Glomerular visceral epithelial cell (primary cell): ENCODE measurements around the gene CCR3.

Source experiments
- DNase-seq: peaks from one replicate; pipeline ENCODE4 v3.0.0-alpha.2; 2016; ENCODE audit errors: extremely low spot score

CCR3 gene

DNA sequence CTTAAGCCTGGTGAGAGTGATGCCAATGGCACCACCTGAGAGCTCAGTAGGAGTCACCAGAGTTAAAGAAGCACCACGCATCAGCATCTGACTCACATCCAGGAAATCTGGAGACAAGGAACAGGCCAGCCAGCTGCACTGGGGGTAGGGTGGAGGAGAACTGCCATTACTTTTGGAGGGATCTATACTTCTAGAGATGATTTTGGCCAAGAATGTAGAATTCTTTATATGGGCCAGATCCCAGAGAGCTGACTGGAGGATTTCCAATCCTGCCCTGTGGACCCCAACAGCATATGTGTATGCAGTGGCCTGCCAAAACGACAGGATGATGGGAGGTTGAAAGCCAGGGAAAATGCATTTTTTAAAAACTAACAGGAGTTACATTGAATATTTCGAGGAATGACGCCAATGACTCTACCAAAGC lies 29.8 kb downstream of the CCR3 start:
- no peak for DNase-seq

- DNase-seq: no peak
These were observed 34.3 kb downstream of the CCR3 start for GRCh38 chr3:46276497-46277099.

DNA sequence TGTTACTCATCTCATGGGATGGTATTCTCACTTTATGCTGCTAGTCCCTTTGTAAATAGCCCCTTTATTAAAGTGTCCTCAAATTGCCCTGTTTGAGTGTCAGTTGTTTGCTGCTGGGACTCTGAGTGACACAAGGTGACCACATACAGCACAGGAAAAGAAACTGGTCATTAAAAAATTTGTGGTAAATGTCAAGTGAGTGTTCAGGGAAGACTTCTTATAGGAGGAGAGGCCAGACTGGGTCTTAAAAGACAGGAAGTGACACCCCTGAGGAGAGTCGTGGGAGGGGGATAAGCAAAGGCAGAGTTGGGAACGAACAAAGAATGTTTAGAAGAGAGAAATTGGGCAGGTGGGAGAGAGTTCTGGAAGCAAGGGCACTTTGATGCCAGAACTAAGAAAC lies 35.2 kb downstream of the CCR3 start:
- no peak for DNase-seq

DNA sequence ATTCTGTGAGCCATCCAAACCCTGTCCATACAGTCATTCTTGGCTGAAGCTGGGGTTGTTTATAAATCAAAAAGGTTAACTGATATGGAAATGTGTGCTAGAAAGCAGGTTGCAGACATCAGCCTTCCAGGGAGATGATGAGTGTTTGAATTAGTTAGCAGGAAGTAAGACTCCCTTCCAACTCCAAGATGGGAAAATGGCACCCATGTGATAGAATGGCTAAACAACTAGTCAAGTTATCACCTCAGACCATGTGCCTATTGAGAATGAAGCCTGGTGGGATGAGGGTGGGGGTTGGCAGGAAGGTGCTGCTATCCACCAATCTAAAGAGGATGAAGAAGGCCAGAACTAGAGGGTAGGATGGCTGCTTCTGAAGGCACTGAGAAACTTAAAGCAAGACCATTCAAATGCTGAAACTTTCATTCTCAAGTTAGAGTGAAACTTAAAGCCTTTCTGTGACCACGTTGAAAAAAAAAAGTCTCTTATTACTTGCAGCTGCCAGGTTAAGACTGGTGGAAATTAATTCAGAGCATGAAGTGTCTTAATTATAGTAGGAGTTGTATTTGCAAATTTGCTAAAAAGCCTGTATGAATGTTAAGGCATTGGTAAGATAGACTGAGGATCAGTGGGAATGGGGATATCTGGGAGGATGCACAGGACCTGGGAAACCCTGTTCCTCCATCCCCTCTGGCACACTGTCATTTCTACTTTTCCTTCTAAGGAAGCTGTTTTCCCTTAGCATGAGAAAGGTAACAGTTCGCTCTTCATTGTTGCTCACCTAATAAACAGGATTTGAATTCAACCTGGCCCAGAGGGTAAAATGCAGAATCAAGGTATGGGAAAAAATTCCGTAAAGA lies 36.8 kb downstream of the CCR3 start:
- DNase-seq: no peak

DNA sequence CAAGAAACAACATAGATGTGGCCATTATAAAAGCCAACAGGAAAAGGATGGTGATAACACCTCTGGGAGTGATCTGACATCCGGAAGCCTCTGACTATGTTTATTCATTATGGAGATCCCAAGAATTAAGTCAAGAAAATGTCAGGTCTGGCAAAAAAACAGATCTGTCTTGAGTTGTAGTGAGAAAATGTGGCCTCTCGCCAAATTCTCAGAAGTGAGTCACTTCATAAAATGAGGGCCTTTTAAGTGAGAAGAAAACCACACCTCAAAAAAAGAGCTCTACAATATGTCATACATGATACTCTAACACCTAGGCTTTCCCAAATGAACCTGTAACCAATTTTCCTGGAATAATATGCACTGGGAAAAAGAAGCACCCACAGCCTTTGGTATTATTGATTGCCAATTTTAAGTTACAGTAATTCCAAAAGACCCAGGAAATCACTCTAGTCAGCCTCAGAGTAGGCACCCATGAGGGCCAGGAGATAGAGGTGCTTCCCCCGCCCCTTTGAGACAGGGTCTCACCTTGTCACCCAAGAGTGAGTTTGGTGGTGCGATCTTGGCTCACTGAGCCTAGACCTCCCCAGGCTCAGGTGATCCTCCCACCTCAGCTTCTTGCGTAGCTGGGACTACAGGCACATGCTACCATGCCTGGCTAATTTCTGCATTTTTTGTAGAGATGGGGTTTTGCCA lies 38.0 kb downstream of the CCR3 start:
- peak; percentile 15 for DNase-seq

GRCh38 chr3:46281551-46281950 lies 39.3 kb downstream of the CCR3 start:
- no peak for DNase-seq

- DNase-seq: no peak
These were observed 39.8 kb downstream of the CCR3 start for GRCh38 chr3:46282041-46282440.

DNA sequence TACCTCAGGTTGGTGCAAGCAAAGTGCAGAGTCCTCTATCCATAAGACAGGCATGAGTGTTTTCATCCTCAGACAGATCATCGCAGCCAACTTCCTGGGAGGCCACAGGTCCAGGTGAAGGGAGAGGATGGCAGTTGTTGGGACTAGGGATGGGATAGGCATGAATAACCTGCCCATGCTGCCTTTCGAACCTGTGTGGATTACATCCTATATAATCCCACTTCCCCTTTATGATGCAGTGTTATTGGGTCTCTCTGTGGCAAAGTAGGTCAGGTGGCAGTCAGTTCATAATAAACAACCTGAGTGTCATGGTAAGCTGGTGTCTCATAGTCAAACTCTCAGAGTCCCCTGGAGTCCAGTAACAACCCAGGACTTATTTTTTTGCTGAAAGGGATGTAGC lies 40.4 kb downstream of the CCR3 start:
- DNase-seq: no peak

DNA sequence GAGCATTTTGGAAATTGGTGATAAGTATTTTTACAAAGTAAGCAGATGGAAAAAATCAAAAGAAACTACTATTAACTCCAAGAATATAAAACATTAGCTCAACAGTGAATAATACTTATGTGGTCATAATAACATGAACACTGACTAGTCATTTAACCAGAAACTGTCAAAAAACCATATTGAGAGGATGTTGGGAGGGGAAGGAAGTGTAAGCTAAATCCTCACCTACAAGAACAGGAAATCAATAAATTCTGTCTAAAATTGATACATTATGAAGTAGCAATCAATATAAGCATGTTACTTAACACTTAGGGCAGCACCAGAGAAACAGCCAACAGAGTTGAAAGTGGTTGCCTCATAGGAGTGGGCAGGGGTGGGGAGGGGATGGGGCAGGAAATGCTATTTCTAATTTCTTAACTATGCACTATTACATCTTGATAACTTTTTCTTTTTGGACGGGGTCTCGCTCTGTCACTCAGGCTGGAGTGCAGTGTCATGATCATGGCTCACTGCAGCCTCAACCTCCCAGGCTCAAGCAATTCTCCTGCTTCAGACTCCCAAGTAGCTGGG lies 41.7 kb downstream of the CCR3 start:
- DNase-seq: no peak

GRCh38 chr3:46284981-46285683 lies 42.9 kb downstream of the CCR3 start:
- DNase-seq: no peak

DNA sequence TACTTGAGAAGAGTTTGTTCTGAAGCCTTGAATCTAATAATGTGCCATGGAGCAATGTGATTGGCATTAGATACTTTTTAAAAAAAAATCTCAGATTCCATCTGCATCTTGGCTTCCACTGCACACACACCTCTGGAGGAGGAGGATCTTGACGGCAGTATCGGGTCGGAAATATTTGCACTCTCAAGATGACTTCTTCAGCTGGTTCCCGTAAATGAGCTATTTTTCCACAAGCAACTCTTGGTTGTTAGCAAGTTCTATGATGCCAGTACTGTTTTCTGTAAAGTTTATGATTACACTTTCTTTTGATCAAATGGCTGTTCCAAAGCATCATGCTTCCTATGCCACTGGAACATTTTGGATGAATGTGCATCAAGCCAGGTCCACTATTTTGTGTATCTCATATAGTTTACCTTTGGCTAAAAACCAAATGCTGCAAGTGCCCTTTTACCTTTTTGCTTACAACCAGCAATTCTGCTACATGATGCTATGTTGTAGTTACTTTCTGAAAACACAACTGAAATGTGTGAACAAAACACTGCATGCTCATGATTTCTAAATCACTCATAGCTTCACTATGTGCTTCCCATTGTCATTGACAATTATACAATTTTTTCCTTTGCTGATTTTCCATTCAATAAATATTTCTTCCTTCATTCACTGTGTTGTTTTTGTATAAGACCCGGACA lies 43.8 kb downstream of the CCR3 start:
- DNase-seq: no peak

DNA sequence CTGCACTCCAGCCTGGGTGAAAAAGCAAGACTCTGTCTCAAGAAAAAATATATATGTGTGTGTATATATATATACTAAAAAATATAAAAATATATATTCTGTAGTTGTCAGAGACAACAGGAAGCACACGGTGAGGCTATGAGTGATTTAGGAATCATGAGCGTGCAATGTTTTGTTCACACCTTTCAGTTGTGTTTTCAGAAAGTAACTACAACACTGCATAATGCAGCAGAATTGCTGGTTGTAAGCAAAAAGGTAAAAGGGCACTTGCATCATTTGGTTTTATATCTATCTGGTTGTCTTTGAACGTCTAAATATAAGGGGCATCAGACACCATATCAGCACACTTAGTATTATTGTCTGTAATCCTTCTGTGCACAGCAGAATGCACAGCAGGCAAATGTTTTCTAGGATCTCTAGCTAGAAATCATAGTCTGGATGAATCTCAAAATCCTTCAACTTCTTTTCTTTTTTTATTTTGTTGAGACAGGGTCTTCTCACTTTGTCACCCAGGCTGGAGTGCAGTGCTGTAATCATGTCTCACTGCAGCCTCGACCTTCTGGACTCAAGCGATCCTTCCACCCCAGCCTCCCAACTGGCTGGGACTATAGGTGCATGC lies 44.8 kb downstream of the CCR3 start:
- no peak for DNase-seq

- DNase-seq: no peak
These were observed 47.3 kb downstream of the CCR3 start for GRCh38 chr3:46289551-46289950.

DNA sequence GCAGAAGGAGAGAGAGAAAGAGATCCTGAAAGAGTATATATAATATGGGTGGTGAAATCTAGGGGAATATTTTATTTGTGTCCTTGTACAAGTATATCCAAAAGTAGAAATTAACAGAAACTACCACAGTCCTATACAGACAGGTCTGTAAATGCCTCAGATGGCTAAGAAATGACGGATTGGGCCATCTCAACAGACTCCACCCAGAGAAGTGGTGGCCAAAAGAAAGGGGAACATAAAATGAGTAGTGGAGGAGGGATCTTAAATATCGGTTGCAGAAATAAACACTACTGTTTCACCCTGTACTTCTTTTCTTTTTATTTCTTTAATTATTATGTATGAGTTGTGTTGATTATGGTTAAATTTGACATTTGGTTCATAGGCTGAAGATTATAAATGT lies 47.7 kb downstream of the CCR3 start:
- no peak for DNase-seq

- no peak for DNase-seq
These were observed 48.8 kb downstream of the CCR3 start for GRCh38 chr3:46291046-46291445.

DNA sequence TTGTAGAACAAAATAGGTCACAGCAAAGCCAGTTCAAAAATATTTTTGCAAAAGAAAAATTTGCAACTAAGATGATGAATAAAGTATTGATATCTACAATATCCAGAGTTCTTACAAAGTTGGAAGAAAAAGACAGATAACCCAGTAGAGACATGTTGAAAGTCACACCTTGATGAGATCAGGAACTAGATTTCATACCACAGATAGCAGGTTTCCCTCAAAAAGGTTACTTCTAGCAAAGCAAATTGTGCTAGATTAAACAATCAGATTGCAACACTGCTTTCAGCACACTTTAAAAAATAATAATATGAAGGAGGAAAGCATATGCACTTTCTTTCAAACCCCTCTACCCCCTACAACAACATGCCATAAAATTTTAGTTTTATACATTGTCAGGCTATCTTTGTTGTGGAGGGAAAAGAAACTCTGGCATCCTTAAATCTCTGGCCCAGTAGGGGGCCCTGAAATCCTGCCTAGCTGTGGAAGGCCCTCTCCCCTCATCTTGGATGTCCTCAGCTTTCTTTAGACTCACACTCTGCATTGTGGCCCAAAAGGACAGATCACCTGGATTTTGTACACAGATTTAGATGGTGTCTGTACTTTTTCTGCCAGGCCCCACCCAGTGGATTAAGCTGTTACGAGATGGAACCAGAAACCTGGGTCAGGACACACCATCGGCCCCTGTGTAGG lies 50.9 kb downstream of the CCR3 start:
- no peak for DNase-seq

GRCh38 chr3:46293991-46294833 lies 52.0 kb downstream of the CCR3 start:
- DNase-seq: no peak

DNA sequence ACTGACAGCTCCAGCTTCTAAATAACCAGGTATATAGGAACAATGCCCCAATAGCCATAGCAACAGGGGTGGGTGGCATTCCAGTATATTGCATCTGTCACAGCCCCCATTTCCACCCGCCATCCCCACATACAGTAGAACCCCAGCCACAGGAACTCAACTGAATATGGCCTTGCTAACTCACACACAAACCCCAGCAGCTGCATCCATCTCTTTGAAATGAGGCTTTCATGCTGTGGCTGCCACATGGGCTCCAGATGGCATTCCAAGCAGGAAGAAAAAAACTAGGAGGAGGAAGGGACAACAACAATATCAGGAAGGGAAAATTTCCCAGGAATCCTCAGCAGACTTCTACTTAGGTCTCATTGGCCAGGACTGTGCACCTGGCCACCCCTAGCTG lies 54.6 kb downstream of the CCR3 start:
- no peak for DNase-seq

GRCh38 chr3:46297658-46298423 lies 55.6 kb downstream of the CCR3 start:
- DNase-seq: no peak
